Measurements from ENCODE around the gene PLA2G4F.
A peak's percentile ranks its signal among the peaks of the same experiment; 100 is the strongest.

PLA2G4F gene

GRCh38 chr15:42134617-42135245 lies 21.7 kb downstream of the PLA2G4F start:
- no peak for DNase-seq (ENCODE audit: extremely low read depth in 1 of 2, low read depth in 1 of 2)

GRCh38 chr15:42133886-42134502 lies 22.4 kb downstream of the PLA2G4F start:
- DNase-seq (ENCODE audit: extremely low read depth in 1 of 2, low read depth in 1 of 2), result peak; percentile 20 to 38

GRCh38 chr15:42133356-42133755 lies 23.1 kb downstream of the PLA2G4F start:
- no peak for DNase-seq (ENCODE audit: extremely low read depth in 1 of 2, low read depth in 1 of 2)

- no peak for DNase-seq (ENCODE audit: extremely low read depth in 1 of 2, low read depth in 1 of 2)
These were observed 24.3 kb downstream of the PLA2G4F start for GRCh38 chr15:42131826-42132806.

GRCh38 chr15:42131006-42131405 lies 25.4 kb downstream of the PLA2G4F start:
- DNase-seq (ENCODE audit: extremely low read depth in 1 of 2, low read depth in 1 of 2), result no peak

- no peak for DNase-seq (ENCODE audit: extremely low read depth in 1 of 2, low read depth in 1 of 2)
These were observed 26.0 kb downstream of the PLA2G4F start for GRCh38 chr15:42130246-42130986.

GRCh38 chr15:42129364-42129763 lies 27.1 kb downstream of the PLA2G4F start:
- no peak for DNase-seq (ENCODE audit: extremely low read depth in 1 of 2, low read depth in 1 of 2)

GRCh38 chr15:42128476-42128875 lies 28.0 kb downstream of the PLA2G4F start:
- no peak for DNase-seq (ENCODE audit: extremely low read depth in 1 of 2, low read depth in 1 of 2)

- DNase-seq (ENCODE audit: extremely low read depth in 1 of 2, low read depth in 1 of 2), result no peak
These were observed 32.9 kb downstream of the PLA2G4F start for GRCh38 chr15:42123546-42123945.

- DNase-seq (ENCODE audit: extremely low read depth in 1 of 2, low read depth in 1 of 2), result no peak
These were observed 34.8 kb downstream of the PLA2G4F start for GRCh38 chr15:42121682-42122081.

- no peak for DNase-seq (ENCODE audit: extremely low read depth in 1 of 2, low read depth in 1 of 2)
These were observed 35.4 kb downstream of the PLA2G4F start for GRCh38 chr15:42121021-42121420.

- DNase-seq (ENCODE audit: extremely low read depth in 1 of 2, low read depth in 1 of 2), result no peak
These were observed 36.2 kb downstream of the PLA2G4F start for GRCh38 chr15:42120285-42120684.

GRCh38 chr15:42119446-42119760 lies 37.0 kb downstream of the PLA2G4F start:
- no peak for DNase-seq (ENCODE audit: extremely low read depth in 1 of 2, low read depth in 1 of 2)

GRCh38 chr15:42118650-42119445 lies 37.6 kb downstream of the PLA2G4F start:
- no peak for DNase-seq (ENCODE audit: extremely low read depth in 1 of 2, low read depth in 1 of 2)

GRCh38 chr15:42111924-42112323 lies 44.5 kb downstream of the PLA2G4F start:
- DNase-seq (ENCODE audit: extremely low read depth in 1 of 2, low read depth in 1 of 2), result no peak

GRCh38 chr15:42110367-42110766 lies 46.1 kb downstream of the PLA2G4F start:
- no peak for DNase-seq (ENCODE audit: extremely low read depth in 1 of 2, low read depth in 1 of 2)

- no peak for DNase-seq (ENCODE audit: extremely low read depth in 1 of 2, low read depth in 1 of 2)
These were observed 47.6 kb downstream of the PLA2G4F start for GRCh38 chr15:42108806-42109205.

- DNase-seq (ENCODE audit: extremely low read depth in 1 of 2, low read depth in 1 of 2), result no peak
These were observed 48.2 kb downstream of the PLA2G4F start for GRCh38 chr15:42108189-42108588.

GRCh38 chr15:42107473-42107872 lies 49.0 kb downstream of the PLA2G4F start:
- peak in 1 of 2 donors; percentile 21 for DNase-seq (ENCODE audit: extremely low read depth in 1 of 2, low read depth in 1 of 2)

- DNase-seq (ENCODE audit: extremely low read depth in 1 of 2, low read depth in 1 of 2), result no peak
These were observed 50.1 kb downstream of the PLA2G4F start for GRCh38 chr15:42106288-42106687.
